Fibroblast of skin of right biceps (primary cell): ENCODE data around the gene PFAS.
"Not testable (repeated sequence)": the region's sequence is repeated elsewhere in the genome, so short reads cannot be mapped to it uniquely, and the experiment has no call there.

Experiments used
- DNase-seq: peaks from one replicate; pipeline ENCODE4 v3.0.0-alpha.2; 2013

PFAS gene, protein sequence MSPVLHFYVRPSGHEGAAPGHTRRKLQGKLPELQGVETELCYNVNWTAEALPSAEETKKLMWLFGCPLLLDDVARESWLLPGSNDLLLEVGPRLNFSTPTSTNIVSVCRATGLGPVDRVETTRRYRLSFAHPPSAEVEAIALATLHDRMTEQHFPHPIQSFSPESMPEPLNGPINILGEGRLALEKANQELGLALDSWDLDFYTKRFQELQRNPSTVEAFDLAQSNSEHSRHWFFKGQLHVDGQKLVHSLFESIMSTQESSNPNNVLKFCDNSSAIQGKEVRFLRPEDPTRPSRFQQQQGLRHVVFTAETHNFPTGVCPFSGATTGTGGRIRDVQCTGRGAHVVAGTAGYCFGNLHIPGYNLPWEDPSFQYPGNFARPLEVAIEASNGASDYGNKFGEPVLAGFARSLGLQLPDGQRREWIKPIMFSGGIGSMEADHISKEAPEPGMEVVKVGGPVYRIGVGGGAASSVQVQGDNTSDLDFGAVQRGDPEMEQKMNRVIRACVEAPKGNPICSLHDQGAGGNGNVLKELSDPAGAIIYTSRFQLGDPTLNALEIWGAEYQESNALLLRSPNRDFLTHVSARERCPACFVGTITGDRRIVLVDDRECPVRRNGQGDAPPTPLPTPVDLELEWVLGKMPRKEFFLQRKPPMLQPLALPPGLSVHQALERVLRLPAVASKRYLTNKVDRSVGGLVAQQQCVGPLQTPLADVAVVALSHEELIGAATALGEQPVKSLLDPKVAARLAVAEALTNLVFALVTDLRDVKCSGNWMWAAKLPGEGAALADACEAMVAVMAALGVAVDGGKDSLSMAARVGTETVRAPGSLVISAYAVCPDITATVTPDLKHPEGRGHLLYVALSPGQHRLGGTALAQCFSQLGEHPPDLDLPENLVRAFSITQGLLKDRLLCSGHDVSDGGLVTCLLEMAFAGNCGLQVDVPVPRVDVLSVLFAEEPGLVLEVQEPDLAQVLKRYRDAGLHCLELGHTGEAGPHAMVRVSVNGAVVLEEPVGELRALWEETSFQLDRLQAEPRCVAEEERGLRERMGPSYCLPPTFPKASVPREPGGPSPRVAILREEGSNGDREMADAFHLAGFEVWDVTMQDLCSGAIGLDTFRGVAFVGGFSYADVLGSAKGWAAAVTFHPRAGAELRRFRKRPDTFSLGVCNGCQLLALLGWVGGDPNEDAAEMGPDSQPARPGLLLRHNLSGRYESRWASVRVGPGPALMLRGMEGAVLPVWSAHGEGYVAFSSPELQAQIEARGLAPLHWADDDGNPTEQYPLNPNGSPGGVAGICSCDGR (N-terminal part only)

DNA sequence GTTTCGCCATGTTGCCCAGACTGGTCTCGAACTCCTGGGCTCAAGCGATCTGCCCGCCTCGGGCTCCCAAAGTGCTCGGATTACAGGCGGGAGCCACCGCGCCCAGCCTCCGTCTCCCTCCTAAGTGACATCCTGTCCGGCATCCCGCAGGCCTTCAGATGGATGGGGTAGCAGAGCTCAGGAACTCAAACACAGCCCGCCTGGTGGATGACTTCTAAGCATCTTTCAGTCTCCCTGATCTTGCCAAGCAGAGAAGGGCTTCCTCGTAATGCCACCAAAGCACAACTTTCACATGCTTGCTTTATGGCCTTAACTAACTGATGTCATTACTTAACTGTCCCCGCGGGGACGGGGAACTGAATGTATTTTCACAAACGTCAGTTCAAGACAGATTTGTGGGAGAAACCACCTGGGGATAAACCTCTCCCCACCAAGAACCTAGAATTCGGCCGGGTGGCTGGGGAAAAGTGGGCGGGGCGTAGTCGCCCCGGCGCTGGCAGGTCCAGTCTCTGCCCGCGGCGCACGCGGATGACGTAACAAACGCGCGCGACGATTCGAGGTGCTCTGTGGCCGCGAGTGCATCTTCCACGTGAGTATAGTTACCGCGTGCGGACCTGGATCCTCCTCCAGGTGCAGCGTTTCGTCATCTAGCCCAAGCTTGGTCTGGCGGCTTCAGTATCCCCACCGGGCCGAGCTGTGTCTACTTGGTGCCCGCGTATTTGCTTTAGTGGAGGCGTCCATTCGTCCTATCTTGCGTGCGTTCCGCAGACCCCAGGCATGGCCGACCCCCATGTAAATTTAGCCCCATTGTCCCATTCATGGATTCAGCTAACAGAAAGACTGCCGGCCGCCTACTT is at the start of gene PFAS:
TSS of gene PFAS (plus strand) at position 539 of the 857 bp plus-strand sequence. CDS start 4,649 bp downstream, outside the sequence.
- DNase-seq = peak; percentile 92

DNA sequence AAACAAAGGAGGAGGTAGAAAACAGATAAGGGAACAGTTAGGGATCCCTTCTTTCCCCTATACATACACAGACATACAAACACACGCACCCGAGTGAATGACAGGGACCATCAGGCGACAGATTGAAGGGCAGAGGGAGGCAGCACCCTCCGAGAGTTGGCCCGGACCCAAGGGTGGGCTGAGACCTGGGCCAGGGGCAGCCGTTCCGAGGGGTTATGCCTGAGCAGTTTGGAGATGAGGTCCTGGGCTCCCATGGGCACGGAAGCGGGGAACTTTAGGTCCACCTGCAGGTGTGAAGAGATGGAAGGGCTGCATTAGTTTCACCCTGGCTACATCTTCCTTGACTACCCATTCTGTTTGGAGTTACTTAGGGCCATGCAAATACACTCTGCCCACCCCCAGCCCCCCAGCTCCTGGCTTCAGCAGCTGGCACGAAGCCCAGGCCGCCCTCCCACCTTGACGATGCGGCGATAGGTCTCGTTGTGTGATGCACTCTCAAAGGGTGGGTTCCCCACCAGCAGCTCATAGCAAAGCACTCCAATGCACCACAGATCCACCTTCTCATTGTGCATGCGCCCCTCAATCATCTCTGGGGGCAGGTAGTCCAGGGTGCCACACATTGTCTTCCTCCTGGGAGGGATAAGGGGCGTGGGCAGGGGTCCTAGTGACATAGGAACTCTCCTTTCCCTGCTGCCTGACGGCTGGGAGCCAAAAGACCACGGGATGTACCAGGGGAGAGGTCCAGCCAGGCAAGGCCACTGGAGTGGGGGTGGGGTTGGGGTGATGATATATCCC is 44.1 kb upstream of the PFAS start:
- DNase-seq = no peak

DNA sequence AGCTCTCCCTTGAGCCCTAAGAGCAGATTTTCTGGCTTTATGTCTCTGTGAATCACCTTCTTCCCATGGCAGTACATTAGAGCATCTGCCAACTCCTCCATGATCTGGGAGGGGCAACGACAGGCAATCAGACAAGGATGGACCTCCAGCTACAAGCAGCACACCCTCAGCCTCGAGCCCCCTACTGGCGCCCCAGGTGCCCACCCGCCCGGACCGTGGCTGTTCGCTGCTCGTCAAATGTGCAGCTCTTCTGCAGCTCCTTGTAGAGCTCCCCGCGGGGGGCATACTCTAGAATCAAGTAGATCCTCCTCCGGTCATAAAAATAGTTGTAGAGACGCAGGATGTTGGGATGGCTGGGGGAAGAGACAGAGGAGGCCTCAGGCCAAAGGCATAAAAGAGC is 42.6 kb upstream of the PFAS start:
- DNase-seq = no peak

DNA sequence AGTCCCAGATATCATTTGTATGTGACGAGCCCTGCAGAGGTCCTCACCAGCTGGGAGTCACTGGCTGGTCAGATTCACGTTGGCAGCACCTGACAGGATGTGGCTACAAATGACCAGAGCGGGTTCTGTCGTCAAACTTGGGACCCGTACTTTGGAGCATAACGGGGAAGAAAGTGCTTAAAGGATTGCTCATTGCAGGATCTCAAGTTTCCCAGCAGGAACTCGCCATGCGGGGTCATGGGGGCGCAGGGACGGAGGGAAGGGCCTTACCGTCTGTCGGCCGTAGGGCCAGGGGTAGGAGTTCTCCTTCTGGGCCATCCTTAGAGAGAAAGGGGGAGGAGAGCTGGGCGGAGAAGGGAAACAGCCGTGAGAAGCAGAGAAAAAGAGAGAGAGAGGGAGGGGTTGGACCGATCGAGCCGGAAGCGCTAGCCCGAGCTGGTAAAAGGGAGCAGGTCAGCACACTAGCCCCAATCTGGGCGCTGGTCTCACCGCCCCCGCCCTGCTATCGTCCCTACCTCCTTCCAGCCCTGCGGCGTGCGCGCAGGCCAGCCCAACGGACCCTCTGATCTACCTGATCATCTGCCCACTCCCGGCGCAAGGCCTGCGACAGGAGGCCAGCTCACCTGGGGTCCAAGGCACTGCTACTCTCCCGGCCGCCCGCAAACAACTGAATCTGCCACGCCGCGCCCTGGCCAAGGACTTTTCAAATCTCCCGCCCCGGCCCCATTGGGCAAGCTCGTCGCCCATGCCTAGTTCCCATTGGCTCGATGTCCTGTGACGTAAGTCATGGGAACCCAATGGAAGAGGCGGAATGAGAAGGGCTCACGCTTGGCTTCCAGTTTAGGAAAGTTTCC is 39.0 kb upstream of the PFAS start, which contains the start of gene AURKB:
TSS of gene AURKB (minus strand) at position 669 of the 854 bp plus-strand sequence. CDS start at position 318, 351 bp downstream.
- DNase-seq = peak; percentile 98

DNA sequence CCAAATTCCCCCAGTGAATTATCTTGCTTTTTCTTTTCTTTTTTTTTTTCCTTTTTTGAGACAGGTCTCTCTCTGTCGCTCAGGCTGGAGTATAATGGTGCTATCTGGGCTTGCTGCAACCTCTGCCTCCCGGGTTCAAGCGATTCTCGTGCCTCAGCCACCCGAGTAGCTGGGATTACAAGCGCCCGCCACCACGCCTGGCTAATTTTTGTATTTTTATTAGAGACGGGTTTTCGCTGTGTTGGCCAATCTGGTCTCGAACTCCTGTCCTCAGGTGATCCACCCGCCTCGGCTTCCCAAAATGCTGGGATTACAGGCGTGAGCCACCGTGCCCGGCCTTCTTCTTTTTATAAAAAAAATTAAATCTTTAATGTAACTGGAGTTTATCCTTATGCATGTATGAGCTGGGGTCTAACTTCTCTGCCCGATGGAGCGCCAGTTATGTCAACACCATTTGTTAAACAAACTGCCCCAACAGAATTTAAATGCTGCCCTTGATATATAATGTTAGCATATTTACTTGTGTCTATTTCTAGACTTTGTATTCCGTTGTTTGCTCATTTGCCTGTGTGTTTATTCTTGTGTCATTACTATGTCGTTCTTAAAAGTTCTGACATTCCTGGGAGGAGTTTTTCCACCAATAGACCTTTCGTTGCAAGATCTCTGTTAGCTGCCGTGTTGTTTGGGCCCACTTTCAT is 38.2 kb upstream of the PFAS start:
- DNase-seq = no peak

DNA sequence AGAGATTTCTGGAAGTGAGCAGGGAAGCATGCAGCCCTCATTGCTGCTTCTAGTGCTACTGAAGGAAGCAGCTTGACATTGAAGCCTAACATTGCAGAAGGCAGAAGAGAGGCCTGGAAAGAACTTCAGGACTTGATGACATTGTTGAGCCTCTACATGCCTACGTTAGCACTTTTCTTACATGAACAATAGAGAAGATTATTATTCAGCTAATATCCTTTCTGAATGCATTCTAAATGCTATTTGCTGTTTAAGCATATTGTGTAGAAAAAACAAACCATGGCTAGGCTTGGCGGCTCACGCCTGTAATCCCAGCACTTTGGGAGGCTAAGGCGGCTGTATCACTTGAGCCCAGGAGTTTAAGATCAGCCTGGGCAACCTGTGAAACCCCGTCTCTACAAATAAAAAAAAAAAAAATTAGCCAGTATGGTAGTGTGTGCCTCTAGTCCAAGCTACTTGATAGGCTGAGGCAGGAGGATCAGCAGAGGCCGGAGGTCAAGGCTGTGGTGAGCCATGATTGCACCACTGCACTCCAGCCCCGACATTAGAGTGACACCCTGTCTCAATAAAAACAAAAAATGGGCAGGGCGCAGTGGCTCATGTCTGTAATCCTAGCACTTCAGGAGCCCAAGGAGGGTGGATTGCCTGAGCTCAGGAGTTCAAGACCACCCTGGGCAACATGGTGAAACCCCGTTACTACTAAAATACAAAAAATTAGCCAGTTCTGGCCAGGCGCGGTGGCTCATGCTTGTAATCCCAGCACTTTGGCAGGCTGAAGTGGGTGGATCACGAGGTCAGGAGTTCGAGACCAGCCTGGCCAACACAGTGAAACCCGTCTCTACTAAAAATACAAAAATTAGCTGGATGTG is 36.5 kb upstream of the PFAS start:
- DNase-seq = no peak

DNA sequence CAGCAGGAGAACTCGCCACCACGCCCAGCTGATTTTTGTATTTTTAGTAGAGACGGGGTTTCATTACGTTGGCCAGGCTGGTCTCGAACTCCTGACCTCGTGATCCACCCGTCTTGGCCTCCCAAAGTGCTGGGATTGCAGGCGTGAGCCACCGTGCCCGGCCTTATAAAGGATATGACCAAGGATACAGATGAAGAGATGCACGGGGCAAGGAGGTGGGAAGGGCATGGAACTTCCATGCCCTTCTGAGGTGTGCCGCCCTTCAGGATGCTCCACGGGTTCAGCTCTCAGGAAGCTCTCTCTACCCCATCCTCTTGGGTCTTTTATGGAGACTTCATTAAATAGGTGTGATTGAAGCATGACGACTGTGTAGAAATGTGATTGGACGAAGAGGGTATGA is 35.1 kb upstream of the PFAS start:
- not testable (repeated sequence) for DNase-seq

DNA sequence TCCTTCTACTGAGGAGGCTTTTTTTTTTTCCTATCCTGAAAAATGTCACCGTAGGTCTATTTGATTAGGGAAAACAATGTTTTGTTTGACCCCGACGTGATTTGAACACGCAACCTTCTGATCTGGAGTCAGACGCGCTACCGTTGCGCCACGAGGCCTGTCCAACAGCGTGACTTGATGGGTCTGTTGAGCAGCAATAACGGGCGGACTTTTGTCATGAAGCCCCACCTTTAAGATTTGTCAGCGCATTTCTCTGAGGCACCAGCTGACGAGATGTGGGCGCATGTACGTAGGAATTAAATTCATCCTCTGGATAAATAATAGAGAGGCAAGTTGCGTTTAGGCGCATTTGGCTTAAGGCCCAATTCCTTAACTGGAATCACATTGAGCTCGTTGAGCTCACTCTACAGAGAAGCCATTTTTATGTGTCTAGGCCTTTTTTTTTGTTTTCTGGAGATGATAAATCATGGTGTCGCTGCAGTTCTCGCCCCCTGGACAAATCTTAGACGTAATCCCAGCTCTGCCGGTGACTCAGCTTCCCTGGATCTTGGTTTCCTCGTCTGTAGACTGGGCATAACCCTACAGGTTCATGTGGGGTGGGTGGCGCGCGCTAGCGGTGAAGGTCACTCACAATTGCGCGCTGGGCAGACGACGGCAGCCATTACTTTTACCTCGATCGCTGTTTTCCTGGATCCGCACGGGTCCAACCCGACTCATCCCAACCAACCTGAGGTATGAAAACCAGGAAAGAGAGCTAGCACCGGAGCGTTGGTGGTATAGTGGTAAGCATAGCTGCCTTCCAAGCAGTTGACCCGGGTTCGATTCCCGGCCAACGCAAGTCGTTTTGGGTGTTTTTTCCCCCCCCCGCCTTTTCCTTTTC is 28.1 kb upstream of the PFAS start:
- peak; percentile 93 for DNase-seq

DNA sequence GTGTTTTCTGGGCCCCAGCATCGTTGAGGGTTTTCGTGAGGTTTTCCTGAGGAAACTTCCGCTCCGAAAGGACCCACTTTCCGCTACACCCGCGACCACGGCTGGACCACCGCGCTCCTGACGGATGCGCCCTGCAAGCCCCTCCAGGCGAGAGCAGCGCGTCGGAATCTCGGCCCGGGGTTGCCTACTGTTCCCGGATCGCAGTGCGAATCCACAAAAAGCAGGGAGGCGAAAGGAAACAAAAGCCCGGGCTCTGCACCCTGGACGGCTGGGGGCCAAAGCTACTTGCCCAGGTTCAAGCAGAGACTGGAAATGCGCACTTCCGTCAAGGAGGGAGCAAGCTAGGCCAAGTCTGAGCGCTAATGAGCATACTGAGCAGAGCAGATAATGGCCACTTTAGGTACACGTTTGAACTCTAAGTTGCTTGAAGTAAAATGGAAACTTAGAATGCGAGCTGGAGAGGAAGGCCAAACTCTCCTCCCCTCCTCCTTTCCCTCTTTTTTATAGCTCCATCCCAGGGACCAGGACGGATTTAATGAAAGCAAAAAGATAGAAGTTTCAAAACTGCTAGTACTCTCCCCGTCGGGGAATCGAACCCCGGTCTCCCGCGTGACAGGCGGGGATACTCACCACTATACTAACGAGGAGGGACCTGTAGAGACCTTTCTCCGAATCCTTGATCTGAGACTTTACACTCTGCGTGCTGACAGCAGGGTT is 27.3 kb upstream of the PFAS start:
- DNase-seq = peak; percentile 90

DNA sequence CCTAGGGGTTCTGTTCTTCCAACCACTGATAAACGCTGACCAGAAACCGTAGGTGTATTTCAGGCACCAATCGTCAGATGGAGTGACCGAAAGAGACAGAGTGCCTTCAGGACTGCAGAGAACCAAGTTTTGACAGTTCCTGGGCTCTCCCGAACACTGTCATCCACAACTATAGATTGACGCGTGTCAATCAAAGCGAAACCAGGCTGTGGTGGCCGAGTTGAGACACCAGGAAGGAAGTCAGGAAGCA is 26.8 kb upstream of the PFAS start:
- DNase-seq = no peak

DNA sequence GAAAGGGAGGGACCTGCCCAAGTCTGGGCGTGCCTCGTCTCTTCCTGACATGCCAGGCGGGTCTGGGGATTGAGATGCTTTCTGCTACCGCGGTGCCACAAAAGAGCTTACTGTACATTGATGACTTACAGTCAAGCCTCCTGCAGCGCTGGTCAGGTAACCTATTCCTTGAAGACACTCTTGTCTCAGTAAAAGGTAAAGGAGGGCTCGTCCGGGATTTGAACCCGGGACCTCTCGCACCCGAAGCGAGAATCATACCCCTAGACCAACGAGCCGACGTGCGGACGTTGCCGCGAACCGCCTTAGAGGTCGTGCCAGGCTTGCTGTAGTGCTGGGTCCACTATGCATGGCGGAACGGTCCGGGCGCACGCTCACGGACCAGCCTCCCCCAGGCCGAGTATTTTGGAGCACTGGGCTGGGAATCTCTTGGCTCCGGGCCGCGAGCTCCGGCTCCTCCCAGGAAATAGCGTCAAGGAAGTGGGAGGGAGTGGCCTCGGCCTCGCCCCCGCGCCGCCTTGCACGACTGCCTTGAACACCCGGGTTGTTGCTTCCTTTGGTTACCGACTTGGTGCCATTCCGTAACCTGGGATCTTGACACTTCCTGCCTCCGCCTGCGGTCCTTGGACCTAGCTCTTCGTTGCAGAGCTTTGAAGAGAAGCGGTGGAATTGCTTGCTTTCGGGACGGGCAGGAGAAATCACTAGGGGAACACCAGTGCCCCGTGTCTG is 26.3 kb upstream of the PFAS start:
- peak; percentile 97 for DNase-seq

DNA sequence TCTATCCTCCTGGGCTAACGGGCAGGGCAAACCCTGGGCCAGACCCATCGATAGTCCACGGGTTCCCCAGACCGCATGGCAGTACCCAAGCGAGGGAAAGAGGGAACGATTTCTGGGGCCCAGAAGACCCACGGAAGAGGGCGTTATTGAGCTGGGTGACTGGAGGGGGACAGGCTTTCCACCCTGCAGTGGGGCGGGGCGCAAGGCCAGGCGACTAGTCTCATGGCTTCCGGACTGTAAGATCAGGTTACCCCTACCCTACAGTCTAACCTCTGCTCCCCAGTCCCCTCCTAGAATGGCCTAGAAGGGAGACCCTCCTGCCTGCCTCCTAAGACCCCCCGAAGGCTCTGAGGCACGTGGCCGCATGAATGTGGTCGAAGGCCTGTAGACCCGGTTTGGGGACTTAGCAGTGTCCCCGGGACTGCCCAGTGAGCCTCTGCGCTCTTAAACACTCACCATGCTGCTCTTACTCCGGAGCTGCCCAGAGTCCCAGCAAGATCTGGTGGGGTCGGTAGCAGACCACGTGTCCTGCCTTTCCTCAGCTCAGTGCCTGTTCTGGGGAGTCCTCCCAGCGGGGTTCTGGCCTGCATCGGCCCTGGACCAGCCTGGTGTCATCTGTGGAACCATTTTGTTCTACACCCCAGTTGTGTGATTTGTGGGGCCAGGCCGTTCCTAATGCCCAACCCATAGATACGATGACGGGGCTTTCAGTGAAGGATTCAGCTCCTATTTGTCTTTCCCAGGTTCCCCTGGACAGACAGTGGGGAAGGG is 25.5 kb upstream of the PFAS start:
- peak; percentile 71 for DNase-seq

DNA sequence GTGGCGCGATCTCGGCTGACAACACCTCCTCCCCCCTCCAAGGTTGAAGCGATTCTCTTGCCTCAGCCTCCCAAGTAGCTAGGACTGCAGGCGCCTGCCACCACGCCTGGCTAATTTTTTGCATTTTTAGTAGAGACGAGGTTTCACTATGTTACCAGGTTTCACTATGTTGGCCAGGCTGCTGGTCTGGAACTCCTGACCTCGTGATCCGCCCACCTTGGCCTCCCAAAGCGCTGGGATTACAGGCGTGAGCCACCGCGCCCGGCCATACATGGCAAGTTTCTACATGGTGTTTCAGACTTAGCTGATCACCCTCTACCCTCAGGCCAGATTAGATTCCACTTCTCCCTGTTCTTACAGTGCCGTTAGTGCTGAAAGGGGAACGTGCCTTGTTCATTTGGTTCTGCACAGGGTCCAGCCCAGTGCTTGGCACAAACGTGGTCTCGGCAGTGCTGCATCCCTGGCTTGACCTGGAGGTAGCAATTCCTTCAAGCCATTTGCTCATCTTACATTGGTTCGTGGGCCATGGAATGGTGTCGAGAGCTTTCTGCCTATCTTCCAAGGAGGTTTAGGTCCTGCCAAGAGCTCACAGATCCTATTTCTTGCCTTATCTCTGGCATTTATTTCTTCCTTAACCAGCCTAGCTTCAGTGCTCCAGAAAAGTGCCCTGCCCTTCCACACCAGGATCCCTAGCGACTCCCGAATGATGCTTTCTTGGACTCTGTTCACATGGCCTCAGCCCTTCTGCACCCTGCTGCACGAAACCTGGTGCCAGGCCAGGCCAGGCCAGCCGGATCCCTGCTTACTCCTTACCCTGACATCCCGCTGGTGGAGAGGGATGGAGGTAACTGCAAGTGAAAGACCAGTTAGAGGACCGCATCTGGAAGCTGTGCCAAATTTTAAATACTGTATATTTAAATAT is 23.9 kb upstream of the PFAS start:
- DNase-seq = no peak
